Fibroblast of pulmonary artery (primary cell): ENCODE measurements around the gene IL1RAPL2.
"Not testable (repeated sequence)": the region's sequence is repeated elsewhere in the genome, so short reads cannot be mapped to it uniquely, and the experiment has no call there.

Experiments used
- DNase-seq: peaks from one replicate; pipeline ENCODE4 v3.0.0-alpha.2; 2010; ENCODE audit warnings: low read depth
- H3K4me3 ChIP-seq: replicated peaks from 2 replicates; pipeline ENCODE4 v1.5.1; 2011; ENCODE audit warnings: low read depth, mild to moderate bottlenecking, control low read depth, low read length, moderate library complexity
- TF ChIP-seq, protein P1 (sequence below): IDR thresholded peaks from 2 replicates; pipeline ENCODE4 v1.5.1; 2011; ENCODE audit warnings: mild to moderate bottlenecking, control low read depth, low read length, inconsistent platforms; ENCODE audit errors: missing control alignments

The IL1RAPL2 gene

DNA sequence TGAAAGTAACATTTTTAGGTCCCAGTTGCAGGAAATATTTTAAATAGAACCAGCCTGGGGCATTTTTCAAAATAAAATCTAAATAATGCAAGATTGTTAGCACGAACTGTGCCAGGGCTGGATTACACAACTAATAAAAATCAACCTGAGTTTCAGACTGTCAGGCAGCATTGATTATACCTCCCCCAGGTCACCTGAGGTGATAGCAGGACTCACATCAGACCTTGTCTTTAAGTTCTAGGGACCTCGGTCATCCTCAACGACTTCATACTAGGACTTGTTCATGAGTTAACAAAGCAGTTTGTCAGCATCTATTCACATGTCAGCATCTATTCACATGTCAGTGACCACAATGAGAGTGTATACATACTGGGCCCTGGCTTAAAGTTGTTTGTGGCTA lies 663.1 kb downstream of the IL1RAPL2 start:
- no peak overlapping the region for H3K4me3 ChIP-seq
- no peak for DNase-seq
- TF ChIP-seq, protein P1, sequence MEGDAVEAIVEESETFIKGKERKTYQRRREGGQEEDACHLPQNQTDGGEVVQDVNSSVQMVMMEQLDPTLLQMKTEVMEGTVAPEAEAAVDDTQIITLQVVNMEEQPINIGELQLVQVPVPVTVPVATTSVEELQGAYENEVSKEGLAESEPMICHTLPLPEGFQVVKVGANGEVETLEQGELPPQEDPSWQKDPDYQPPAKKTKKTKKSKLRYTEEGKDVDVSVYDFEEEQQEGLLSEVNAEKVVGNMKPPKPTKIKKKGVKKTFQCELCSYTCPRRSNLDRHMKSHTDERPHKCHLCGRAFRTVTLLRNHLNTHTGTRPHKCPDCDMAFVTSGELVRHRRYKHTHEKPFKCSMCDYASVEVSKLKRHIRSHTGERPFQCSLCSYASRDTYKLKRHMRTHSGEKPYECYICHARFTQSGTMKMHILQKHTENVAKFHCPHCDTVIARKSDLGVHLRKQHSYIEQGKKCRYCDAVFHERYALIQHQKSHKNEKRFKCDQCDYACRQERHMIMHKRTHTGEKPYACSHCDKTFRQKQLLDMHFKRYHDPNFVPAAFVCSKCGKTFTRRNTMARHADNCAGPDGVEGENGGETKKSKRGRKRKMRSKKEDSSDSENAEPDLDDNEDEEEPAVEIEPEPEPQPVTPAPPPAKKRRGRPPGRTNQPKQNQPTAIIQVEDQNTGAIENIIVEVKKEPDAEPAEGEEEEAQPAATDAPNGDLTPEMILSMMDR, result no peak

DNA sequence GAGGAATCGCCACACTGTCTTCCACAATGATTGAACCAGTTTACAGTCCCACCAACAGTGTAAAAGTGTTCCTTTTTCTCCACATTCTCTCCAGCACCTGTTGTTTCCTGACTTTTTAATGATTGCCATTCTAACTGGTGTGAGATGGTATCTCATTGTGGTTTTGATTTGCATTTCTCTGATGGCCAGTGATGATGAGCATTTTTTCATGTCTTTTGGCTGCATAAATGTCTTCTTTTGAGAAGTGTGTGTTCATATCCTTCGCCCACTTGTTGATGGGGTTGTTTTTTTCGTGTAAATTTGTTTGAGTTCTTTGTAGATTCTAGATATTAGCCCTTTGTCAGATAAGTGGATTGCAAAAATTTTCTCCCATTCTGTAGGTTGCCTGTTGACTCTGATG lies 671.4 kb downstream of the IL1RAPL2 start:
- not testable (repeated sequence) for DNase-seq, H3K4me3 ChIP-seq

DNA sequence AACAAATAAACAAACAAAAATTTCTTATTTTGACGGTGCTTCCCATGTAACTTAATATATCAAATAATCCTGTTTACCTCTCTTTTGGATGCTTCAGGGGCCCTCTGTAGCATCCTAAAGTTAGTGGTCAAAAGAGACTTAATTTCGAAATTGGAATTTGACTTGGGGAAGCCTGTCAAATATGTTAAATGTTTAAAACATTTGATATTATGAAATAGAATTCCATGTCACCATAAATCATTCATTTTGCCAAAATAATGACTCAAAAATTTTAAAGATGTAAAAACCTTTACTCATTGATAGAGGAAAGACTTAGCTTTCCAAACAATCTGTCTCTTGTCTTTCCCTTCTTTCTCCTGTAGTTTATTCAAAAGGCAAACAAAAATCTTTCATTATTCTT lies 675.1 kb downstream of the IL1RAPL2 start:
- DNase-seq, result peak; percentile 3

DNA sequence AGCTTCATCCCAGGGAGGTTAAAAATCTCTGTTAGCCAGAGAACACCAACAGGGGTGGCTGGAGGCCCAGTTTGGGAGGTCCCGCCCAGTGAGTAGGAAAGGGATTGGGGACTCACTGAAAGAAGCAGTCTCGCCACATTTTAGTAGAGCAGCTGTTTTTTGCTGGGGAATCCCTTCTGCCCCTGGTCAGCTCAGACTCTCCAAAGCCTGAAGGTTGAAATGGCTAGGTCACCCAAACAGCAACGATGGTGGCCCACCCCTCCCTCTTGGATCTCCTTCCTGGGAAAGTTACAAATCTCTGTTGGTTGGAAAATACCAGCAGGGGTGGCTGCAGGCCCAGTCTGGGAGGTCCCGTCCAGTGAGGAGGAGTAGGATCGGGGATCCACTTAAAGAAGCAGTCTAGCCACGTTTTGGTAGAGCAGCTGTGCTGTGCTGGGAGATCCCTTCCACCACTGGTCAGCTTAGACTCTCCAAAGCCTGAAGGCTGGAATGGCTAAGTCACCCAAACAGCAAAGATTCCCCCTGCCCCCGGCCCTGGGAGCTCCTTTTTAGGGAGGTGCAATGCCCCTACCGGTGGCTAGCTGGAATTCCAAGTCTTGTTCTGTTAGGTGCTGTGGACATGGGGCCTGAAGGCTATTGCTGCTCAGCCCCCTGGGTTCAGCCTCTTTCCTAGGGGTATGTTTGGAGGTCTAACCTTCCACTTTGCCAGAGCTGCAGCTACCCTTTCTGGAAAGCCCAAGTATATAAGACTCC lies 694.5 kb downstream of the IL1RAPL2 start:
- no peak for DNase-seq
- no peak overlapping the region for H3K4me3 ChIP-seq
- TF ChIP-seq, protein P1, result no peak

More for the DNA sequence above, 675.1 kb downstream of the IL1RAPL2 start:
- H3K4me3 ChIP-seq, result no peak overlapping the region
- TF ChIP-seq, protein P1, result no peak

DNA sequence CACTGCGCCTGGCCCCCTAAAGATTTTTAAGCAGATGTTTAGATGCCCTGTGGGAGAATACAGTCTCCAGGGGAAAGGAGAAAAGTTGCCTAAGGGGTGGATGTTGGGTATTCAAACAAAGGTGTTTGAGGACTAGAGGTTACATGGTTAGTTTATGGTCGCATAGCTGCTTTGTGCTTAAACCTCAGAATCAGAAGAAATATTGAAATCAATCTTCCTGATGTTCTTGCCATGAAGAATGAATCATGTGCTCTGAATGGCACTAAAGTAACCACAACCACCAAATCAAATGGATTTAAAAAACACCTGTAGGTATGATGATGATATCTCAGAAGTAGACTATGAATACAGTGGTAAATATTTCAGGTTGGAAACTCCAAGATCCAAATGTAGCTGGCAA lies 697.2 kb downstream of the IL1RAPL2 start:
- H3K4me3 ChIP-seq, result no peak overlapping the region
- DNase-seq, result no peak
- TF ChIP-seq, protein P1, result no peak

DNA sequence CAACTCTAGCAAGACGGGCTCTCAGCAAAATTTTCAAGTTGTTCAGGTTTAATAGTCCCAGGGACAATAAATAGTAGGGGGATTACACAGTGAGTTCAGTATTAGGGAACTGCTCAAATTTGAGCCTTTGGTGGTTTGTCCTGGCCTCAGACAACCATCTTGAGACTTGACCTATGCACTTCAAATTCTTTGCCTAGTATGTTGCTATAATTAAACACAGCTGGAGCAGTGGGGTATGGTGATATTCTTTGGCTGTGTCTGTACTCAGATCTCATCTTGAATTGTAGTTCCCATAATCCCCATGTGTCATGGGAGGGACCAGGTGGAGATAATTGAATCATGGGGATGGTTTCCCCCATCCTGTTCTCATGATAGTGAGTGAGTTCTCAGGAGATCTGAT lies 697.8 kb downstream of the IL1RAPL2 start:
- no peak for DNase-seq
- TF ChIP-seq, protein P1, result no peak
- H3K4me3 ChIP-seq, result no peak overlapping the region

DNA sequence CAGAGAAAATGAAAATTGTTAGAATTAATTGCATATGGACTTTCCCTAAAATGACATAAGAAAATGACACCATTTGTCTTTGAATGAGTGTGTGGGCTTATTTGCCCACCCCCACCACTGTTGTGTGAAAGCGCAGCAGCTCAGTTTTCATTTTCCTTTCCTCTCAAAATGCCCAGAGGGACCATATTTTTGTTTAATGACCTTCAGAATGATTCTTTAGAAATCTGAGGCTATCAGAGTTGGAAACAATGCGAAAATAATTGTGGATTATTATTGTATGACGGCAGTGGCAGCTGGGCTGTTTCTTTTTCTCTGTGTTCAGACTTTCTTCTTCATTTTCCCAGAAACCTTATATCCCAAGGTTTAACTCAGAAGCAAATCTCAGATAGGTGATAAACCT lies 699.1 kb downstream of the IL1RAPL2 start:
- TF ChIP-seq, protein P1, result no peak
- H3K4me3 ChIP-seq, result no peak overlapping the region
- DNase-seq, result no peak
